MM.1S (cell line): Measurements from ENCODE around the gene ATAD5.
A peak's percentile ranks its signal among the peaks of the same experiment; 100 is the strongest.
"Not testable (repeated sequence)": the region's sequence is repeated elsewhere in the genome, so short reads cannot be mapped to it uniquely, and the experiment has no call there.

Source experiments
- DNase-seq: peaks from one replicate; pipeline ENCODE4 v3.0.0-alpha.2; 2015
- H2AFZ ChIP-seq: fragments of 300-600 bp; sonication (generic); 2 replicates; pipeline ENCODE4 v1.6.0; 2016; ENCODE audit warnings: antibody characterized with exemption, low read length
- H3F3A ChIP-seq: fragments of 300-600 bp; sonication (generic); 2 replicates; pipeline ENCODE4 v1.6.1; 2016; ENCODE audit warnings: mild to moderate bottlenecking, antibody characterized with exemption, low read length, moderate library complexity, mixed read lengths; ENCODE audit not compliant: insufficient read depth
- H3K27ac ChIP-seq: fragments of 300-600 bp; sonication (generic); 2 replicates; pipeline ENCODE4 v1.5.1; 2016; ENCODE audit warnings: mild to moderate bottlenecking, low read length
- H3K27me3 ChIP-seq: fragments of 300-600 bp; sonication (generic); replicated peaks from 2 replicates; pipeline ENCODE4 v1.6.0; 2016; ENCODE audit warnings: low read length; ENCODE audit not compliant: insufficient read depth
- H3K36me3 ChIP-seq: fragments of 300-600 bp; sonication (generic); replicated peaks from 2 replicates; pipeline ENCODE4 v1.6.1; 2016; ENCODE audit warnings: mild to moderate bottlenecking, low read length, mixed read lengths; ENCODE audit not compliant: insufficient read depth
- H3K4me1 ChIP-seq: fragments of 300-600 bp; sonication (generic); 2 replicates; pipeline ENCODE4 v1.6.1; 2016; ENCODE audit warnings: low read length, mixed read lengths
- H3K4me2 ChIP-seq: fragments of 300-600 bp; sonication (generic); 2 replicates; pipeline ENCODE4 v1.6.0; 2016; ENCODE audit warnings: low read depth, low read length
- H3K4me3 ChIP-seq: fragments of 300-600 bp; sonication (generic); 2 replicates; pipeline ENCODE4 v1.5.1; 2016; ENCODE audit warnings: low read length, mixed read lengths
- H3K79me2 ChIP-seq: fragments of 300-600 bp; sonication (generic); 2 replicates; pipeline ENCODE4 v1.6.1; 2016; ENCODE audit warnings: mixed run types, low read length, mixed read lengths
- H3K9ac ChIP-seq: fragments of 300-600 bp; sonication (generic); 2 replicates; pipeline ENCODE4 v1.6.1; 2016; ENCODE audit warnings: low read length, mixed read lengths
- H3K9me2 ChIP-seq: fragments of 300-600 bp; sonication (generic); replicated peaks from 2 replicates; pipeline ENCODE4 v1.6.1; 2016; ENCODE audit warnings: mild to moderate bottlenecking, low read length, mixed read lengths; ENCODE audit not compliant: insufficient read depth
- H3K9me3 ChIP-seq: fragments of 300-600 bp; sonication (generic); replicated peaks from 2 replicates; pipeline ENCODE4 v1.6.1; 2016; ENCODE audit warnings: mild to moderate bottlenecking, low read length, mixed read lengths; ENCODE audit not compliant: insufficient read depth
- H4K20me1 ChIP-seq: fragments of 300-600 bp; sonication (generic); 2 replicates; pipeline ENCODE4 v1.6.1; 2016; ENCODE audit warnings: mild to moderate bottlenecking, low read length, moderate library complexity, mixed read lengths; ENCODE audit not compliant: insufficient read depth
- CTCF ChIP-seq: fragments of 300-600 bp; sonication (generic); IDR thresholded peaks from 2 replicates; pipeline ENCODE4 v1.5.1; 2016; ENCODE audit warnings: antibody characterized with exemption, low read length, mixed read lengths
- EZH2 ChIP-seq: fragments of 300-600 bp; sonication (generic); optimal IDR thresholded peaks from 2 replicates; pipeline ENCODE3; 2017; ENCODE audit warnings: low read depth, mild to moderate bottlenecking, antibody characterized with exemption, low read length, mixed read lengths
- EZH2phosphoT487 ChIP-seq: fragments of 300-600 bp; sonication (generic); IDR thresholded peaks from 2 replicates; pipeline ENCODE4 v1.6.1; 2018; ENCODE audit warnings: antibody characterized with exemption, low read length

Gene ATAD5

GRCh38 chr17:30819971-30820705 lies 11.6 kb upstream of the ATAD5 start:
- peaks cover 93% of the 10 kb centered on the region for H3K79me2 ChIP-seq
- H3K4me2 ChIP-seq = no peak overlapping the region
- no peak overlapping the region for H3K4me3 ChIP-seq
- H3K27ac ChIP-seq = no peak overlapping the region
- peaks cover 19% of the 10 kb centered on the region for H3K4me1 ChIP-seq
- no peaks in the 10 kb centered on the region for H3K36me3 ChIP-seq
- no peaks in the 10 kb centered on the region for H3K9me2 ChIP-seq
- H3K9me3 ChIP-seq = no peaks in the 10 kb centered on the region
- peaks cover 14% of the 10 kb centered on the region for H3F3A ChIP-seq
- no peak overlapping the region for H2AFZ ChIP-seq
- H3K27me3 ChIP-seq = no peaks in the 10 kb centered on the region
- H3K9ac ChIP-seq = no peak overlapping the region
- TF ChIP-seq EZH2phosphoT487 (no peak), CTCF (no peak), EZH2 (no peak)
- DNase-seq = no peak
- no peaks in the 10 kb centered on the region for H4K20me1 ChIP-seq

- Histone ChIP-seq H4K20me1 (no peaks in the 10 kb centered on the region), H3K4me1 (peaks cover 19% of the 10 kb centered on the region), H3K9me3 (no peaks in the 10 kb centered on the region), H2AFZ (no peak overlapping the region), H3K36me3 (no peaks in the 10 kb centered on the region), H3K4me2 (peak overlapping the region; percentile 84), H3K9me2 (no peaks in the 10 kb centered on the region), H3F3A (peaks cover 14% of the 10 kb centered on the region), H3K79me2 (peaks cover 73% of the 10 kb centered on the region), H3K27me3 (no peaks in the 10 kb centered on the region), H3K27ac (peak overlapping the region; percentile 36; the same call in 1 of the 2 replicates), H3K9ac (peak overlapping the region; percentile 2; the same call in 1 of the 2 replicates), H3K4me3 (peak overlapping the region; percentile 87)
- TF ChIP-seq EZH2 = no peak
- TF ChIP-seq CTCF = no peak
- no peak for TF ChIP-seq EZH2phosphoT487
- no peak for DNase-seq
These were observed 9.7 kb upstream of the ATAD5 start for GRCh38 chr17:30821871-30822723.

GRCh38 chr17:30822919-30823318 lies 8.8 kb upstream of the ATAD5 start:
- H3K27ac ChIP-seq = peak overlapping the region; percentile 36; the same call in 1 of the 2 replicates
- peaks cover 19% of the 10 kb centered on the region for H3K4me1 ChIP-seq

More at GRCh38 chr17:30822919-30823318, 8.8 kb upstream of the ATAD5 start:
- Histone ChIP-seq H3F3A (peaks cover 14% of the 10 kb centered on the region), H3K79me2 (peaks cover 65% of the 10 kb centered on the region), H3K4me2 (peak overlapping the region; percentile 84), H3K4me3 (peak overlapping the region; percentile 87; the same call in 1 of the 2 replicates)
- not testable (repeated sequence) for H3K27me3 ChIP-seq, H3K9me3 ChIP-seq, H3K9me2 ChIP-seq, H2AFZ ChIP-seq, H3K9ac ChIP-seq, H3K36me3 ChIP-seq, H4K20me1 ChIP-seq
- DNase-seq = peak; percentile 68
